ENCODE measurements around the gene PLK3.
A peak's percentile ranks its signal among the peaks of the same experiment; 100 is the strongest.

DNA sequence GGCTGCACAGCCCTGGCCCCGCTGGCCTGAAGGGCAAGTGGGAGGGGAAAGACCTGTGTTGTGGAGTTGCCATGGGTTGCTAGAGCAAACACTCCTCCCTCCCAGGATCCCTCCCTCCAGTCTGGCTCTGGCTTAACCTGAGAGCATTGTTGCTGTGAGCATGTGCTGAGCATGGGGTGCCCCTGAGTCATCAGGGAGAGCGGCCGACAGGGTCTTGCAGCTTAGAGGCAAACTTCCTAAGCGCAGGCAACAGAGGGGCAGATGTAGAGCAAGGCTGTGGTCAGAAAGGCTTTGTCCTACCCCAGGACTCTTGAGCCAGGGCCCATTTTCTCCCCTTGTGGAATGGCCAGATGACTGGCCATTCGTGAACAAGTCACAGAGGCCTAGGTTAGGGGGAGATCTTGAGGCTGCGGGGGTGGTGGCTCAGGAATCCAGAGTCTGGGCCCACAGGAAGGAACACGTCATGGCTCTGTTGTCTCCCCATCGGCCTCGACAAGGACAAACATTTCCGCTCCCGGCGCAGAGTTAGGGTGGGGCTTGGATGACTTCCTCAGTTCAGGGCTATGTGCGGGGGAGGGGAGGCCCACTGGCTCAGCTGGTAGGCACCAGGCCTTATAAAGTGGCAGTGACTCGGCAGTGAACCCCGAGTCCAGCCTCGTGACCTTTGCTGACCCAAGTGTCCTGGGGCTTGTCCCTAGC, 7.3 kb downstream of the PLK3 start:
- TF ChIP-seq, protein P1, sequence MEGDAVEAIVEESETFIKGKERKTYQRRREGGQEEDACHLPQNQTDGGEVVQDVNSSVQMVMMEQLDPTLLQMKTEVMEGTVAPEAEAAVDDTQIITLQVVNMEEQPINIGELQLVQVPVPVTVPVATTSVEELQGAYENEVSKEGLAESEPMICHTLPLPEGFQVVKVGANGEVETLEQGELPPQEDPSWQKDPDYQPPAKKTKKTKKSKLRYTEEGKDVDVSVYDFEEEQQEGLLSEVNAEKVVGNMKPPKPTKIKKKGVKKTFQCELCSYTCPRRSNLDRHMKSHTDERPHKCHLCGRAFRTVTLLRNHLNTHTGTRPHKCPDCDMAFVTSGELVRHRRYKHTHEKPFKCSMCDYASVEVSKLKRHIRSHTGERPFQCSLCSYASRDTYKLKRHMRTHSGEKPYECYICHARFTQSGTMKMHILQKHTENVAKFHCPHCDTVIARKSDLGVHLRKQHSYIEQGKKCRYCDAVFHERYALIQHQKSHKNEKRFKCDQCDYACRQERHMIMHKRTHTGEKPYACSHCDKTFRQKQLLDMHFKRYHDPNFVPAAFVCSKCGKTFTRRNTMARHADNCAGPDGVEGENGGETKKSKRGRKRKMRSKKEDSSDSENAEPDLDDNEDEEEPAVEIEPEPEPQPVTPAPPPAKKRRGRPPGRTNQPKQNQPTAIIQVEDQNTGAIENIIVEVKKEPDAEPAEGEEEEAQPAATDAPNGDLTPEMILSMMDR (IDR thresholded peaks at IDR 0.05) = no peak
- peak in 1 of 2 donors; percentile 9 for TF ChIP-seq POLR2A (IDR thresholded peaks at IDR 0.05)

All from adrenal gland (tissue), 5 donors.